ENCODE results near the gene AKAP1. TPM values are rescaled to one million over a fixed set of nuclear protein-coding genes. Genes with fewer than 3 reads are reported as not detected.

AKAP1 gene
- total RNA-seq, 1 donor from 2014 or later = 21.5 TPM

DNA sequence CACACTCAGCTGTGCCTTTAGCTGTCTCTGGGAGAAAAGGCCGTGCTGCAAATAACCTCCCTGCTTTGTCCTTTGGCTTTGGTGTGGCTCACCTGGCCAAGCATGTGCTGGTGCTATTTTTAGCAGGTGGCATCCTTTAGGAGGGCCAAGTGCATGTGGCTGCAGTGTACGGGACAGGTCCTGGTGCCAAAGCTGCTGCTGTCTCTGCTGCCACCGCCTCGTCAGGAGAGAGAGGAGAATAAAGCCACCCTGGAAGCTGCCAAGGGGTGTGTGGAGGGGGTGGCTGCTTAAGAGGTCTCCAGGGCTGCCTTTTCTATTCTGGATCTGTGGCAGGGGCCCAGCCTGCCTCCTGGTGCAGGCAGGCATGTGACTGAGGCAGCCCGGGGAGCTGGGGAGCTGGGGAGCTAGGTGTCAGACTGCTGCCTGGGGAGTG is 6.2 kb downstream of the AKAP1 start:
- H3K4me1 Mint-ChIP-seq = peaks cover 13% of the 10 kb centered on the region
- DNase-seq (ENCODE audit: low read depth, low spot score) = no peak
- H3K36me3 Mint-ChIP-seq (ENCODE audit: low read depth) = no peaks in the 10 kb centered on the region
- no peaks in the 10 kb centered on the region for H3K9me3 Mint-ChIP-seq
- no peak overlapping the region for H3K4me3 Mint-ChIP-seq
- no peak overlapping the region for H3K27ac Mint-ChIP-seq (ENCODE audit: unreplicated experiment)
- TF ChIP-seq, protein P1, sequence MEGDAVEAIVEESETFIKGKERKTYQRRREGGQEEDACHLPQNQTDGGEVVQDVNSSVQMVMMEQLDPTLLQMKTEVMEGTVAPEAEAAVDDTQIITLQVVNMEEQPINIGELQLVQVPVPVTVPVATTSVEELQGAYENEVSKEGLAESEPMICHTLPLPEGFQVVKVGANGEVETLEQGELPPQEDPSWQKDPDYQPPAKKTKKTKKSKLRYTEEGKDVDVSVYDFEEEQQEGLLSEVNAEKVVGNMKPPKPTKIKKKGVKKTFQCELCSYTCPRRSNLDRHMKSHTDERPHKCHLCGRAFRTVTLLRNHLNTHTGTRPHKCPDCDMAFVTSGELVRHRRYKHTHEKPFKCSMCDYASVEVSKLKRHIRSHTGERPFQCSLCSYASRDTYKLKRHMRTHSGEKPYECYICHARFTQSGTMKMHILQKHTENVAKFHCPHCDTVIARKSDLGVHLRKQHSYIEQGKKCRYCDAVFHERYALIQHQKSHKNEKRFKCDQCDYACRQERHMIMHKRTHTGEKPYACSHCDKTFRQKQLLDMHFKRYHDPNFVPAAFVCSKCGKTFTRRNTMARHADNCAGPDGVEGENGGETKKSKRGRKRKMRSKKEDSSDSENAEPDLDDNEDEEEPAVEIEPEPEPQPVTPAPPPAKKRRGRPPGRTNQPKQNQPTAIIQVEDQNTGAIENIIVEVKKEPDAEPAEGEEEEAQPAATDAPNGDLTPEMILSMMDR (conservative IDR thresholded peaks at IDR 0.05) = no peak
- H3K27me3 Mint-ChIP-seq (ENCODE audit: low read depth) = peaks cover 19% of the 10 kb centered on the region

DNA sequence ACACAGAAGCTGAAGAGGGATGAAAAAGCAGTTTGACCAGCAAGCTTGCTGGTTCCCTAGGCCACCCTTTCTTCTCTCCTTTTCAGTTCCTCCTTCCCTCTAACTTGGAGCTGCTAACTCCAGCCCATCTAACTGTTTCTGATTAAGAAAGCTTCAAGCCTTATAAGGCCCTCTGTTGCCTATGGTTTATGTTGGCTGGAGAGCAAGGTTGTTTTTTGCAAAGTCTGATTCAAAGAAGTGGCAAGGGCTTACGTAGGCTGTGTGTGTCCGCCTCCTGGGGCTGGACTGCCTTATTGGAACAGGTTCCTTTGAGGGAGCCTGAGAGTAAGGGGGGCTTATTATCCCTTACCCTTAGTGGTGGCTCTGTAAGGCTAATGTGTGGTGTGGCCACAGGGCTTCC is 7.1 kb downstream of the AKAP1 start:
- TF ChIP-seq, protein P1 (conservative IDR thresholded peaks at IDR 0.05) = no peak
- no peak for DNase-seq (ENCODE audit: low read depth, low spot score)
- no peaks in the 10 kb centered on the region for H3K9me3 Mint-ChIP-seq
- no peaks in the 10 kb centered on the region for H3K36me3 Mint-ChIP-seq (ENCODE audit: low read depth)
- H3K4me1 Mint-ChIP-seq = peaks cover 4% of the 10 kb centered on the region
- H3K27ac Mint-ChIP-seq (ENCODE audit: unreplicated experiment) = no peak overlapping the region
- H3K4me3 Mint-ChIP-seq = no peak overlapping the region
- peaks cover 9% of the 10 kb centered on the region for H3K27me3 Mint-ChIP-seq (ENCODE audit: low read depth)

DNA sequence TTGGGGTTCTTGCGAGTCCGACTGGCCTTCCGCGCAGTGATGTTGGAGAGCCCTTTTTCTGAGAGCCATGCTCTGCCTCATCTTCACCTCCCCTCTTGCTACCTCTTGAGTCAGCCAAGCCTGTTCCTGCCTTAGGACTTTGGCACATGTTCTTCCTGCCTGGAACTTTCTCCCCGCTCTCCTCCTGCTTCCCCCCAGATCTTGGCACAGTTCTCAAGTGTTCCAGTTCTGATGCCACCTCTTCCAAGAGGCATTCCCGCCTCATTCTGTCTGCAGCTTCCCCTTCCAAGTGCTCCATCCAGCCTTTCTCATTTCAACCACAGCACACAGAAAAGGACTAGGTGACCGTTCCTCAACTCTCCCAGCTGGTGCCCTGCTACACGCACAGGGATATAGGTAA is 7.7 kb downstream of the AKAP1 start:
- H3K36me3 Mint-ChIP-seq (ENCODE audit: low read depth) = no peaks in the 10 kb centered on the region
- DNase-seq (ENCODE audit: low read depth, low spot score) = no peak

DNA sequence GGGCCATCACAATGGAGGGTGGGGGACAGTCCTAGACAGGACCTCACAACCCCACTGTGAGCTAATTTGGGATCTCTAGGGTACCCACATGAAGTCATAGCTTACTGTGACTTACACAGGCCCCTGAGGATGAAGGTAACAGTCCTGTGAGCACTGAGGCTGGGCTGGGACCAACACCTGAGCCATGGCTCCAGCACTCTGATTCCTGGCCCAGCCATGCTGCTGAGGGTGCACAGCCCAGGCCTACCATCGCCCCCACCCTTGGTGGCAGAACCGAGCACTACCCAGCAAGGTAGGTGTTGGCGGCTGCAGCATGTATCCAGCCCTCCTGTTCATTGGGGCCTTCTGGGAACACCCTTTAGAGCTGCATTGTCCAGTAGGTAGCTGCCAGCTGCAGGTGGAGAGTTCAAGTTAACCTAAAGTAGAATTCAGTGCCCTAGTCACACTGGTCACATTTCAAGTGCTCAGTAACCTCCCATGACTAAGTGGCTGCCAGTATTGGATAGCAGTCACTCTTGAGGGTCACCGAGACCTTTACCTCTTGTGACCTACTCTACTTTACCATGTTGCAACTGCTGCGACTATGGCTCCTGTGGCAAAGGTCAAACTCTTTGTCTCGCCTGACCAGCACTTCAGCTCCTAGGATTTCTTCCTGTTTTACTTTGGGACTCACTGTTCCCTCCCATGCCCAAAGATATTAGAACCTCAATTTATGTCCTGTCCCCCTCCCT is 11.6 kb downstream of the AKAP1 start:
- H3K4me3 Mint-ChIP-seq = no peak overlapping the region
- H3K27me3 Mint-ChIP-seq (ENCODE audit: low read depth) = no peaks in the 10 kb centered on the region
- H3K9me3 Mint-ChIP-seq = no peaks in the 10 kb centered on the region
- no peaks in the 10 kb centered on the region for H3K36me3 Mint-ChIP-seq (ENCODE audit: low read depth)
- no peak overlapping the region for H3K27ac Mint-ChIP-seq (ENCODE audit: unreplicated experiment)
- DNase-seq (ENCODE audit: low read depth, low spot score) = no peak
- peaks cover 7% of the 10 kb centered on the region for H3K4me1 Mint-ChIP-seq
- TF ChIP-seq, protein P1 (conservative IDR thresholded peaks at IDR 0.05) = no peak

More for the DNA sequence above, 7.7 kb downstream of the AKAP1 start:
- Mint-ChIP-seq H3K4me3 (no peak overlapping the region), H3K27me3 (ENCODE audit: low read depth) (peaks cover 3% of the 10 kb centered on the region), H3K9me3 (no peaks in the 10 kb centered on the region), H3K27ac (ENCODE audit: unreplicated experiment) (no peak overlapping the region), H3K4me1 (no peaks in the 10 kb centered on the region)
- TF ChIP-seq, protein P1 (conservative IDR thresholded peaks at IDR 0.05) = no peak

DNA sequence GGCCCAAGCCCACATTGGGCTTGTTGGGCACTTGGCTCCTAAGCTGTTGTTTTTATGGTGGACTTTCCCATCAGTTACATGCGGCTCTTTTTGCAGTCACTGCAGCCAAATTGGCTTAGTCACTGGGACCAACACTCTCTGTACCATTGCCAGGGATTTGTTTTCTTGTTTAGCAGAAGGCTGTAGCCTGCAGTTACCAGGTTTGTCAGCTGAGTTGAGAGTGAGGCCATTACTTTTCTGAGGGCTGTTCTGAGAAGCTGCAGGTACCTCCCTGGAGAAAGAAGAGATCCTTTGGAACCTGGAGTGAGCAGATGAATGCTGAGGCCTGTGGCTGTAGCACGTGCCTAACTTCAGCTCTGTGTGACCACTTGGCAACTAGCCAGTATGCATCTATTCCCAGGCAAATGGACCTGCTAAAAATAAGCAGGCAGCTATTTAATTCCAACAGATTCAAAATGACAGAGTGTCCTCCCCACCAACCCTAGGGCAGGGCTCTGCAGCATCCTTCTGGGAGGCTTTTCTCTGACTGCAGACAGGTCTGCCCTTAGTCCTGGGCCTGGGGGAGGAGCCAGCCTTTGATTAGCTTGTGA is 12.9 kb downstream of the AKAP1 start:
- Mint-ChIP-seq H3K4me1 (peaks cover 7% of the 10 kb centered on the region), H3K27ac (ENCODE audit: unreplicated experiment) (no peak overlapping the region), H3K27me3 (ENCODE audit: low read depth) (no peaks in the 10 kb centered on the region), H3K36me3 (ENCODE audit: low read depth) (no peaks in the 10 kb centered on the region), H3K9me3 (no peaks in the 10 kb centered on the region), H3K4me3 (no peak overlapping the region)
- TF ChIP-seq, protein P1 (conservative IDR thresholded peaks at IDR 0.05) = no peak
- no peak for DNase-seq (ENCODE audit: low read depth, low spot score)

Measured in neural crest cell (in vitro differentiated cells).